HepG2 (cell line): Measurements from ENCODE around the gene ZNF254. TPM values are rescaled to one million over a fixed set of nuclear protein-coding genes. Genes with fewer than 3 reads are reported as not detected.

Experiments
- ATAC-seq: fragments of 200-7000 bp; cut with Tn5 transposase; 3 replicates; pipeline ENCODE4 v1.9.1; 2020; ENCODE audit warnings: mild to moderate bottlenecking, moderate library complexity
- BruUV-seq: library from RNA; stranded (reverse); fragments of 400-500 nt; replicated peaks from 2 replicates; lab custom pipeline; 2021; lab: Mats Ljungman, UMichigan
- CTCF ChIA-PET: fragments of 300-600 bp; formaldehyde crosslinking; extraction: SDS; loops from one replicate; lab custom pipeline; 2021; ENCODE audit warnings: low total read pairs, inconsistent platforms, low intra/inter-chr PET ratio; lab: Yijun Ruan, JAX
- POLR2A ChIA-PET: fragments of 350-600 bp; sonication (Branson Sonifier 250); formaldehyde crosslinking; loops from one replicate; lab custom pipeline; 2020; ENCODE audit warnings: antibody characterized with exemption, inconsistent platforms; lab: Yijun Ruan, JAX
- DNase-seq: peaks from one replicate; pipeline ENCODE4 v3.0.0-alpha.2; 2015; ENCODE audit warnings: low spot score
- FAIRE-seq: peaks from 3 replicates; lab custom pipeline; 2011; peaks lifted over from hg19 to GRCh38; lab: Jason Lieb, UNC
- H2AFZ ChIP-seq: one replicate; pipeline ENCODE4 v1.6.1; 2011; ENCODE audit warnings: low read length, inconsistent platforms
- H3K27ac ChIP-seq: fragments of 300-600 bp; 3 replicates; pipeline ENCODE4 v1.8.0; 2011; ENCODE audit warnings: mixed run types, mild to moderate bottlenecking, mixed read lengths, low read length, inconsistent platforms; ENCODE audit not compliant: insufficient read depth; ENCODE audit errors: extremely low read length
- H3K27me3 ChIP-seq, 2 experiments: fragments of 200-600 bp in 1 of 2; 2 replicates in 1 of 2; 3 replicates in 1 of 2; pipeline versions ENCODE4 v1.6.0 to v1.8.0; 2011; ENCODE audit warnings: low read length in 2 of 2, mild to moderate bottlenecking in 2 of 2, moderate library complexity in 2 of 2, inconsistent platforms in 1 of 2; ENCODE audit not compliant: insufficient read depth in 2 of 2, control insufficient read depth in 1 of 2
- H3K36me3 ChIP-seq, 2 experiments: fragments of 200-600 bp in 1 of 2; replicated peaks in 1 of 2; 2 replicates in 1 of 2; 3 replicates in 1 of 2; pipeline versions ENCODE4 v1.5.1 to v1.8.0; 2011; ENCODE audit warnings: low read length in 2 of 2, inconsistent platforms in 1 of 2; ENCODE audit not compliant: insufficient read depth in 2 of 2, control insufficient read depth in 1 of 2
- H3K4me1 ChIP-seq: 2 replicates; pipeline ENCODE4 v1.5.1; 2012; ENCODE audit warnings: low read length, inconsistent platforms; ENCODE audit not compliant: insufficient read depth
- H3K4me2 ChIP-seq: 2 replicates; pipeline ENCODE4 v1.6.0; 2011; ENCODE audit warnings: low read depth, low read length, inconsistent platforms
- H3K4me3 ChIP-seq, 3 experiments: fragments of 200-600 bp in 1 of 3; sonication (generic), shearing (Covaris generic) in 1 of 3; replicated peaks in 1 of 3; 2 replicates each; pipeline ENCODE4 v1.5.1; 2011 to 2016; ENCODE audit warnings: low read length in 3 of 3, inconsistent platforms in 2 of 3, low read depth in 2 of 3, mild to moderate bottlenecking in 2 of 3, control low read depth in 1 of 3, mixed read lengths in 1 of 3; ENCODE audit not compliant: insufficient read depth in 1 of 3
- H3K79me2 ChIP-seq: one replicate; pipeline ENCODE4 v1.6.1; 2011; ENCODE audit warnings: low read length, inconsistent platforms; ENCODE audit not compliant: insufficient read depth
- H3K9ac ChIP-seq: 2 replicates; pipeline ENCODE4 v1.6.0; 2011; ENCODE audit warnings: mild to moderate bottlenecking, low read depth, low read length, inconsistent platforms; ENCODE audit not compliant: insufficient read depth
- H3K9me3 ChIP-seq: 2 replicates; pipeline ENCODE4 v1.5.1; 2012; ENCODE audit warnings: mild to moderate bottlenecking, low read length
- H4K20me1 ChIP-seq: 2 replicates; pipeline ENCODE4 v1.6.0; 2011; ENCODE audit warnings: inconsistent platforms, mild to moderate bottlenecking, low read length, moderate library complexity; ENCODE audit not compliant: insufficient read depth
- CEBPB ChIP-seq: IDR thresholded peaks from 2 replicates; pipeline ENCODE4 v1.6.1; 2011; ENCODE audit warnings: low read depth, low read length, improper control_type of control experiment, borderline replicate concordance
- NFIC ChIP-seq: IDR thresholded peaks from 2 replicates; pipeline ENCODE4 v1.6.1; 2012; ENCODE audit warnings: mild to moderate bottlenecking, low read length, inconsistent platforms
- SATB2 ChIP-seq: sonication (generic); formaldehyde crosslinking; IDR thresholded peaks from 2 replicates; pipeline ENCODE4 v1.5.0; 2020; ENCODE audit warnings: missing genetic modification reagents
- ZBTB25 ChIP-seq: IDR thresholded peaks from 2 replicates; pipeline ENCODE4 v1.6.1; 2018; ENCODE audit warnings: missing genetic modification reagents
- ZNF251 ChIP-seq: sonication (generic); formaldehyde crosslinking; IDR thresholded peaks from 2 replicates; pipeline ENCODE4 v1.9.0; 2021; ENCODE audit warnings: mild to moderate bottlenecking, missing genetic modification reagents
- WGBS: methylation state at CpG from one replicate; pipeline ENCODE4 v1.1.6; 2017; ENCODE audit warnings: low lambda C conversion rate; 5-methylcytosine and 5-hydroxymethylcytosine counted together
- in situ Hi-C: cut with HindIII; loops from 2 replicates; pipeline ENCODE4 v1.10.0; 2017; ENCODE audit warnings: low pct_unique_long_range_greater_than_20kb; ENCODE audit not compliant: extremely low pct_ligation_motif_present
- intact Hi-C: fragments of 100-400 bp; cut with micrococcal nuclease; formaldehyde crosslinking; loops from one replicate; pipeline ENCODE4 v1.10.0; 2022; ENCODE audit not compliant: unreplicated experiment
- polyA plus RNA-seq, 8 experiments: library from polyadenylated mRNA; depleted of rRNA in 3 of 8; stranded (reverse) in 7 of 8; unstranded in 1 of 8; fragments of >200 nt; fragmentation: Illumina TruSeq in 4 of 8; extraction: Trizol in 4 of 8; gene quantifications; 2 replicates each; pipeline versions ENCODE4 v1.2.1 to v1.2.3, GENCODE V29; 2011 to 2016; ENCODE audit warnings: low read depth in 4 of 8, missing spikeins in 1 of 8, mixed read lengths in 1 of 8; ENCODE audit not compliant: insufficient read depth in 1 of 8
- total RNA-seq, 5 experiments: library from RNA; depleted of rRNA; stranded (reverse); fragments of >200 nt; fragmentation: Illumina TruSeq; extraction: Trizol; gene quantifications; 2 replicates each; pipeline ENCODE4 v1.2.3, GENCODE V29; 2016; ENCODE audit warnings: low read depth in 1 of 5

The ZNF254 gene
- total and polyA plus RNA-seq, 2 of the 13 experiments (the other 11 are each of a cell fraction or from before 2014, with no cell fraction given), result 2.6 to 4.6 TPM

- TF ChIP-seq ZBTB25, result no peak
- no peak for TF ChIP-seq ZNF251 (CRISPR knock-in tag)
- Histone ChIP-seq H3K9me3 (no peaks in the 10 kb centered on the region), H3K79me2 (no peaks in the 10 kb centered on the region), H4K20me1 (no peaks in the 10 kb centered on the region), H3K4me2 (no peak overlapping the region), H3K27me3 (no peaks in the 10 kb centered on the region), H3K4me1 (no peaks in the 10 kb centered on the region), H3K4me3 (no peak overlapping the region), H3K27ac (no peak overlapping the region), H3K9ac (no peak overlapping the region), H2AFZ (no peak overlapping the region), H3K36me3 (peaks cover 25 to 61% of the 10 kb centered on the region in 2 experiments; a peak in 4 of 5 replicates)
- ATAC-seq, result peak; percentile 56; the same call in 2 of the 3 replicates
- ChIA-PET CTCF (no interaction called here), POLR2A (interaction anchor here (1.4 kb wide), 1 partner anchor 14 kb away, joined by 9 read pairs; no protein-coding TSS in a partner anchor)
- no peak for FAIRE-seq
- in situ Hi-C loops (loop anchor here (25.0 kb wide), 1 partner anchor 786 kb away; the partner anchor contains the start of gene ZNF724), intact Hi-C loops (no loop called here)
- DNase-seq, result no peak
- 96% methylated on average over 4 of the region's 10 CpGs for WGBS
- no TSS peak for BruUV-seq
These were observed 38.7 kb upstream of the ZNF254 start for GRCh38 chr19:24048261-24048660.

- TF ChIP-seq NFIC (no peak), SATB2 (CRISPR knock-in tag) (no peak), CEBPB (peak; percentile 26)
- TF ChIP-seq, all 625 proteins: peak for 1
- Histone ChIP-seq H3K4me1 (peaks cover 8% of the 10 kb centered on the region), H3K79me2 (no peaks in the 10 kb centered on the region), H3K9ac (no peak overlapping the region), H3K27me3 (no peaks in the 10 kb centered on the region), H3K4me2 (no peak overlapping the region), H3K4me3 (no peak overlapping the region), H4K20me1 (no peaks in the 10 kb centered on the region), H3K27ac (no peak overlapping the region), H3K36me3 (peaks cover 25 to 65% of the 10 kb centered on the region in 2 experiments; a peak in 4 of 5 replicates), H2AFZ (no peak overlapping the region), H3K9me3 (no peaks in the 10 kb centered on the region)
- ChIA-PET CTCF (no interaction called here), POLR2A (no interaction called here)
- ATAC-seq, result no peak
- DNase-seq, result no peak
- no peak for FAIRE-seq
- no TSS peak for BruUV-seq
- intact Hi-C loops (no loop called here), in situ Hi-C loops (loop anchor here (25.0 kb wide), 1 partner anchor 787 kb away; the partner anchor contains the start of gene ZNF724)
- no CpG with 5 or more reads among the region's 1 CpG for WGBS
These were observed 37.5 kb upstream of the ZNF254 start for GRCh38 chr19:24049537-24049936.
